A549 (cell line): ENCODE data around the gene OSTF1. TPM values are rescaled to one million over a fixed set of nuclear protein-coding genes. Genes with fewer than 3 reads are reported as not detected.
A peak's percentile ranks its signal among the peaks of the same experiment; 100 is the strongest.

ENCODE experiments used
- ATAC-seq, 2 experiments: fragments of 200-7000 bp in 1 of 2; fragments of >200 bp in 1 of 2; cut with Nextera tagmentation in 1 of 2; cut with Tn5 transposase in 1 of 2; 3 replicates each; pipeline versions ENCODE4 v1.8.0 to v1.9.1; 2018 to 2020; ENCODE audit warnings: mild to moderate bottlenecking in 1 of 2, moderate library complexity in 1 of 2
- CTCF ChIA-PET: fragments of 300-600 bp; sonication (Branson Sonifier 250); formaldehyde crosslinking; extraction: SDS; loops from one replicate; lab custom pipeline; 2021; ENCODE audit warnings: antibody characterized with exemption, inconsistent platforms; lab: Yijun Ruan, JAX
- POLR2A ChIA-PET: fragments of 350-600 bp; formaldehyde crosslinking; extraction: SDS; loops from one replicate; lab custom pipeline; 2021; ENCODE audit warnings: antibody characterized with exemption, inconsistent platforms; lab: Yijun Ruan, JAX
- DNase-seq, 2 experiments: peaks; one replicate each; pipeline versions ENCODE4 v3.0.0 to v3.0.0-alpha.2; 2011 to 2016; ENCODE audit warnings: low read depth in 1 of 2, low spot score in 1 of 2
- FAIRE-seq: peaks from 2 replicates; lab custom pipeline; 2011; peaks lifted over from hg19 to GRCh38; lab: Jason Lieb, UNC
- H3K27ac ChIP-seq, 2 experiments: fragments of >200 bp; sonication (Bioruptor Twin); formaldehyde crosslinking; 3 replicates each; pipeline ENCODE4 v1.5.1; 2016 to 2017
- H3K4me1 ChIP-seq: fragments of >200 bp; sonication (Bioruptor Twin); formaldehyde crosslinking; 3 replicates; pipeline ENCODE4 v1.6.1; 2016
- H3K4me2 ChIP-seq: fragments of >200 bp; sonication (Bioruptor Twin); formaldehyde crosslinking; 3 replicates; pipeline ENCODE4 v1.6.1; 2016
- H3K4me3 ChIP-seq: fragments of >200 bp; sonication (Bioruptor Twin); formaldehyde crosslinking; 3 replicates; pipeline ENCODE4 v1.5.1; 2016
- H3K9me3 ChIP-seq: fragments of >200 bp; sonication (Bioruptor Twin); formaldehyde crosslinking; 3 replicates; pipeline ENCODE4 v1.6.1; 2016
- CBX8 ChIP-seq: fragments of 200-600 bp; sonication (generic); IDR thresholded peaks from 2 replicates; pipeline ENCODE4 v1.6.1; 2016
- CHD2 ChIP-seq: fragments of 150-350 bp; IDR thresholded peaks from 2 replicates; pipeline ENCODE4 v1.6.1; 2014; ENCODE audit warnings: low read length; ENCODE audit not compliant: partially characterized antibody
- E2F6 ChIP-seq: IDR thresholded peaks from 2 replicates; pipeline ENCODE4 v1.6.1; 2012; ENCODE audit warnings: low read depth, borderline replicate concordance
- FOSL2 ChIP-seq, 2 experiments: fragments of 450-650 bp in 1 of 2; fragments of >200 bp in 1 of 2; sonication (Bioruptor Twin) in 1 of 2; formaldehyde crosslinking; IDR thresholded peaks; 2 replicates each; pipeline versions ENCODE4 v1.5.0 to v1.6.1; 2016 to 2020; ENCODE audit warnings: mild to moderate bottlenecking in 1 of 2, moderate library complexity in 1 of 2
- HDAC2 ChIP-seq: fragments of 200-600 bp; sonication (generic); IDR thresholded peaks from 2 replicates; pipeline ENCODE4 v1.6.1; 2016
- HEYL ChIP-seq: fragments of 250-450 bp; sonication (Bioruptor Pico); IDR thresholded peaks from 2 replicates; pipeline ENCODE4 v1.8.0; 2021; ENCODE audit warnings: mild to moderate bottlenecking, moderate library complexity
- HOXA7 ChIP-seq: fragments of 250-450 bp; sonication (Bioruptor Pico); IDR thresholded peaks from 2 replicates; pipeline ENCODE4 v1.5.0; 2020; ENCODE audit warnings: mild to moderate bottlenecking, moderate library complexity
- HOXB13 ChIP-seq: fragments of 250-450 bp; sonication (Bioruptor Pico); IDR thresholded peaks from 2 replicates; pipeline ENCODE4 v1.5.0; 2020; ENCODE audit warnings: low read depth, mild to moderate bottlenecking, moderate library complexity
- HOXB5 ChIP-seq: fragments of 250-450 bp; sonication (Bioruptor Pico); IDR thresholded peaks from 2 replicates; pipeline ENCODE4 v1.5.0; 2020; ENCODE audit warnings: mild to moderate bottlenecking, moderate library complexity
- JUN ChIP-seq, 2 experiments: fragments of >200 bp; sonication (Bioruptor Twin); formaldehyde crosslinking; IDR thresholded peaks; 2 replicates in 1 of 2; 3 replicates in 1 of 2; pipeline ENCODE4 v1.6.1; 2016 to 2017
- JUNB ChIP-seq: fragments of >200 bp; sonication (Bioruptor Twin); formaldehyde crosslinking; IDR thresholded peaks from 2 replicates; pipeline ENCODE4 v1.6.1; 2016
- MAFK ChIP-seq: fragments of 450-650 bp; IDR thresholded peaks from 2 replicates; pipeline ENCODE4 v1.6.1; 2014; ENCODE audit not compliant: partially characterized antibody
- MAX ChIP-seq: IDR thresholded peaks from 2 replicates; pipeline ENCODE4 v1.6.1; 2012
- MYC ChIP-seq: IDR thresholded peaks from 2 replicates; pipeline ENCODE4 v1.6.1; 2012; ENCODE audit warnings: mild to moderate bottlenecking, inconsistent platforms, low read length, improper control_type of control experiment, borderline replicate concordance
- NFE2L2 ChIP-seq: fragments of 150-350 bp; conservative IDR thresholded peaks from 2 replicates; pipeline ENCODE4 v1.6.1; 2014; ENCODE audit warnings: low read length
- PHF8 ChIP-seq: fragments of 200-600 bp; sonication (generic); IDR thresholded peaks from 2 replicates; pipeline ENCODE4 v1.6.1; 2016; ENCODE audit warnings: low read depth, mild to moderate bottlenecking, antibody characterized with exemption, moderate library complexity, borderline replicate concordance
- RARB ChIP-seq: fragments of 250-450 bp; sonication (Bioruptor Pico); IDR thresholded peaks from 2 replicates; pipeline ENCODE4 v1.8.0; 2021; ENCODE audit warnings: mild to moderate bottlenecking, moderate library complexity
- RFX5 ChIP-seq: fragments of 450-650 bp; IDR thresholded peaks from 2 replicates; pipeline ENCODE4 v1.7.1; 2014; ENCODE audit warnings: antibody characterized with exemption, mild to moderate bottlenecking, moderate library complexity
- SMC3 ChIP-seq: fragments of >200 bp; sonication (Bioruptor Twin); formaldehyde crosslinking; IDR thresholded peaks from 3 replicates; pipeline ENCODE4 v1.6.1; 2018; ENCODE audit warnings: inconsistent platforms
- SREBF2 ChIP-seq: fragments of 450-650 bp; IDR thresholded peaks from 2 replicates; pipeline ENCODE4 v1.6.1; 2014; ENCODE audit warnings: mild to moderate bottlenecking, moderate library complexity
- ZNF302 ChIP-seq: fragments of 250-450 bp; sonication (Bioruptor Pico); IDR thresholded peaks from 2 replicates; pipeline ENCODE4 v1.9.0; 2021; ENCODE audit warnings: inconsistent platforms, mild to moderate bottlenecking, moderate library complexity
- ZSCAN20 ChIP-seq: fragments of 250-450 bp; sonication (Bioruptor Pico); IDR thresholded peaks from 2 replicates; pipeline ENCODE4 v1.8.0; 2022; ENCODE audit warnings: mild to moderate bottlenecking, moderate library complexity
- WGBS: methylation state at CpG from one replicate; pipeline ENCODE4 v1.1.6; 2017; ENCODE audit errors: missing lambda C conversion rate; 5-methylcytosine and 5-hydroxymethylcytosine counted together
- polyA plus RNA-seq, 4 experiments: library from polyadenylated mRNA; depleted of rRNA in 3 of 4; stranded (reverse); fragments of >200 nt; fragmentation: RNase III in 1 of 4; extraction: RNeasy Plus Mini Kit Qiagen cat#74134 plus additional on column Dnase treatment in 1 of 4; gene quantifications; 2 replicates in 3 of 4; 3 replicates in 1 of 4; pipeline ENCODE4 v1.2.3, GENCODE V29; 2011 to 2017

The OSTF1 gene
- polyA plus RNA-seq, 2 of the 4 experiments (the other 2 are of a cell fraction): 12.7 to 13.3 TPM

- Histone ChIP-seq H3K9me3 (no peaks in the 10 kb centered on the region), H3K4me2 (no peak overlapping the region), H3K27ac (no peak overlapping the region), H3K4me1 (peaks cover 8% of the 10 kb centered on the region), H3K4me3 (no peak overlapping the region)
- FAIRE-seq (no peak), ATAC-seq (no peak), DNase-seq (no peak)
- TF ChIP-seq HOXB13 (CRISPR knock-in tag): no peak
- no peak for TF ChIP-seq MYC
- TF ChIP-seq ZSCAN20 (CRISPR knock-in tag): no peak
- no peak for TF ChIP-seq RARB (CRISPR knock-in tag)
- no peak for TF ChIP-seq MAX
- no peak for TF ChIP-seq CBX8
- TF ChIP-seq JUN (IDR thresholded peaks at IDR 0.05): no peak
- CTCF ChIA-PET: interaction anchor here (1.0 to 15.9 kb wide), 5 partner anchors 8 to 313 kb away, joined by 3 to 278 read pairs (median 5); partner anchors contain the start of gene C9orf40
- whole genome bisulfite sequencing: no CpG with 5 or more reads among the region's 1 CpG
- POLR2A ChIA-PET: no interaction called here
These were observed 2.7 kb upstream of the OSTF1 start for GRCh38 chr9:75085640-75086039.

GRCh38 chr9:75086541-75087288, 1.6 kb upstream of the OSTF1 start:
- peaks cover 8% of the 10 kb centered on the region for H3K4me1 ChIP-seq
- no peak for DNase-seq
- CTCF ChIA-PET: interaction anchor here (0.8 to 15.9 kb wide), 6 partner anchors 9 to 314 kb away, joined by 3 to 278 read pairs (median 5); no protein-coding TSS in a partner anchor
- H3K27ac ChIP-seq: peak overlapping the region; percentile 78 to 86; a peak in 5 of 6 replicates
- no peak for FAIRE-seq
- H3K4me2 ChIP-seq: peak overlapping the region; percentile 68
- H3K4me3 ChIP-seq: peak overlapping the region; percentile 95
- POLR2A ChIA-PET: interaction anchor here (0.7 to 3.2 kb wide), 2 partner anchors 59 to 1640 kb away, joined by 3 to 38 read pairs; partner anchors contain the start of gene CARNMT1
- TF ChIP-seq MAX (0 out of 2 replicates have a peak, but pooled peaks have one; percentile 12), MAFK (peak; percentile 60), JUNB (no peak), FOSL2 (IDR thresholded peaks at IDR 0.05) (no peak), FOSL2 (CRISPR knock-in tag; IDR thresholded peaks at IDR 0.05) (no peak)
- TF ChIP-seq, all 56 proteins: peak for 2
- no peaks in the 10 kb centered on the region for H3K9me3 ChIP-seq
- 47% methylated on average over 15 of the region's 16 CpGs for WGBS
- no peak for ATAC-seq

- WGBS: 2% methylated on average over 20 of the region's 20 CpGs
- Histone ChIP-seq H3K9me3 (no peaks in the 10 kb centered on the region), H3K27ac (peak overlapping the region; percentile 78 to 86), H3K4me1 (peaks cover 8% of the 10 kb centered on the region), H3K4me2 (peak overlapping the region; percentile 68), H3K4me3 (peak overlapping the region; percentile 95)
- no peak for FAIRE-seq
- TF ChIP-seq HOXA7: no peak
- no peak for TF ChIP-seq RARB (CRISPR knock-in tag)
- TF ChIP-seq MAX: 0 out of 2 replicates have a peak, but pooled peaks have one; percentile 7
- TF ChIP-seq SREBF2: no peak
- ATAC-seq: peak in 1 of 2 experiments; percentile 72; a peak in 5 of 6 replicates
- ChIA-PET CTCF (interaction anchor here (1.1 to 15.9 kb wide), 7 partner anchors 59 to 314 kb away, joined by 3 to 278 read pairs (median 4); partner anchors contain the start of genes C9orf40 and CARNMT1), POLR2A (interaction anchor here (0.7 to 3.2 kb wide), 9 partner anchors 11 to 1641 kb away, joined by 3 to 38 read pairs (median 5); partner anchors contain the start of gene CARNMT1)
- peak; percentile 20 to 37 for DNase-seq
These were observed 958 bp upstream of the OSTF1 start for GRCh38 chr9:75087289-75087823.

GRCh38 chr9:75088646-75089372, 495 bp downstream of the OSTF1 start:
- CTCF ChIA-PET: interaction anchor here (0.5 to 15.9 kb wide), 10 partner anchors 15 to 316 kb away, joined by 3 to 278 read pairs (median 4); partner anchors contain the start of genes C9orf40 and CARNMT1
- TF ChIP-seq HOXA7 (no peak), HOXB5 (CRISPR knock-in tag) (no peak), HEYL (CRISPR knock-in tag) (no peak), PHF8 (peak; percentile 54; the same call in 1 of the 2 replicates), HOXB13 (CRISPR knock-in tag) (no peak), HDAC2 (no peak), SMC3 (no peak), NFE2L2 (no peak), RFX5 (0 out of 2 replicates have a peak, but pooled peaks have one; percentile 71), ZNF302 (CRISPR knock-in tag) (no peak), CHD2 (no peak), CBX8 (no peak), E2F6 (peak; percentile 5; the same call in 1 of the 2 replicates), MYC (no peak), JUN (IDR thresholded peaks at IDR 0.05) (peak in 1 of 2 experiments; percentile 14; a peak in 1 of 5 replicates)
- TF ChIP-seq, all 56 proteins: peak for 4

More at GRCh38 chr9:75088646-75089372, 495 bp downstream of the OSTF1 start:
- peak overlapping the region; percentile 74 for H3K4me2 ChIP-seq
- peak overlapping the region; percentile 77 to 83 for H3K27ac ChIP-seq
- ATAC-seq (peak; percentile 57), FAIRE-seq (no peak), DNase-seq (peak; percentile 49 to 54)
- peaks cover 8% of the 10 kb centered on the region for H3K4me1 ChIP-seq
- POLR2A ChIA-PET: interaction anchor here (1.0 to 3.2 kb wide), 8 partner anchors 12 to 1934 kb away, joined by 3 to 38 read pairs (median 6); partner anchors contain the start of gene CARNMT1
- 3% methylated on average over 31 of the region's 43 CpGs for WGBS
- no peaks in the 10 kb centered on the region for H3K9me3 ChIP-seq
- H3K4me3 ChIP-seq: peak overlapping the region; percentile 95
